Thoracic aorta (tissue), 2 donors: ENCODE measurements around the gene PSPC1. TPM values are rescaled to one million over a fixed set of nuclear protein-coding genes. Genes with fewer than 3 reads are reported as not detected.

ENCODE experiments used
- ATAC-seq: fragments of 150-250 bp; one replicate; pipeline ENCODE4 v1.8.0; 2017; ENCODE audit warnings: low read depth; ENCODE audit not compliant: insufficient number of reproducible peaks, low FRiP score
- DNase-seq: peaks from one replicate; pipeline ENCODE4 v3.0.0-alpha.2; 2020; ENCODE audit warnings: low spot score
- H3K27ac ChIP-seq, 2 donors: fragments of 200-600 bp; sonication (generic); 1 replicate in 1 of 2; 2 replicates in 1 of 2; pipeline ENCODE4 v1.5.1; 2016; ENCODE audit warnings: mild to moderate bottlenecking in 2 of 2, moderate library complexity in 2 of 2
- H3K27me3 ChIP-seq: fragments of 200-600 bp; sonication (generic); replicated peaks from 2 replicates; pipeline ENCODE4 v1.6.0; 2016; ENCODE audit warnings: mild to moderate bottlenecking; ENCODE audit not compliant: insufficient read depth
- H3K36me3 ChIP-seq: fragments of 200-600 bp; sonication (generic); one replicate; pipeline ENCODE4 v1.5.1; 2016
- H3K4me1 ChIP-seq, 2 donors: fragments of 200-600 bp; sonication (generic); 1 replicate in 1 of 2; 2 replicates in 1 of 2; pipeline versions ENCODE4 v1.5.1 to v1.6.0; 2016; ENCODE audit warnings: low read depth in 2 of 2, mild to moderate bottlenecking in 1 of 2; ENCODE audit not compliant: control insufficient read depth in 1 of 2
- H3K4me3 ChIP-seq: fragments of 200-600 bp; sonication (generic); 2 replicates; pipeline ENCODE4 v1.5.1; 2016; ENCODE audit warnings: mild to moderate bottlenecking
- H3K9me3 ChIP-seq: fragments of 200-600 bp; sonication (generic); 2 replicates; pipeline ENCODE4 v1.5.1; 2016
- CTCF ChIP-seq: fragments of 200-600 bp; sonication (generic); IDR thresholded peaks from one replicate; pipeline ENCODE4 v1.5.1; 2019; ENCODE audit warnings: antibody characterized with exemption
- total RNA-seq, 2 donors: library from RNA; depleted of rRNA; stranded (reverse); fragments of >200 nt; gene quantifications; one replicate each; pipeline versions ENCODE4 v1.1.0 to v1.2.3, GENCODE V29; 2016

Gene PSPC1
- total RNA-seq, 2 donors from 2014 or later = 60.1 to 80.7 TPM

- Histone ChIP-seq H3K36me3 (no peaks in the 10 kb centered on the region), H3K4me1 (peaks cover 0 to 3% of the 10 kb centered on the region in 2 donors), H3K9me3 (no peaks in the 10 kb centered on the region), H3K27ac (no peak overlapping the region), H3K4me3 (no peak overlapping the region), H3K27me3 (no peaks in the 10 kb centered on the region)
- DNase-seq (no peak), ATAC-seq (no peak)
- no peak for TF ChIP-seq CTCF
Observed at GRCh38 chr13:19680751-19681150, 102.0 kb downstream of the PSPC1 start.

- ATAC-seq = no peak
- no peaks in the 10 kb centered on the region for H3K9me3 ChIP-seq
- H3K4me1 ChIP-seq = peaks cover 0 to 11% of the 10 kb centered on the region in 2 donors
- DNase-seq = no peak
- H3K4me3 ChIP-seq = no peak overlapping the region
- H3K27me3 ChIP-seq = no peaks in the 10 kb centered on the region
- H3K36me3 ChIP-seq = peaks cover 28% of the 10 kb centered on the region
- no peak overlapping the region for H3K27ac ChIP-seq
- TF ChIP-seq CTCF = no peak
Observed at GRCh38 chr13:19676168-19676567, 106.6 kb downstream of the PSPC1 start.

- H3K4me3 ChIP-seq = no peak overlapping the region
- H3K4me1 ChIP-seq = peaks cover 0 to 11% of the 10 kb centered on the region in 2 donors
- H3K36me3 ChIP-seq = peaks cover 39% of the 10 kb centered on the region
- H3K9me3 ChIP-seq = no peaks in the 10 kb centered on the region
- H3K27ac ChIP-seq = no peak overlapping the region
- DNase-seq = no peak
- H3K27me3 ChIP-seq = no peaks in the 10 kb centered on the region
- ATAC-seq = no peak
- TF ChIP-seq CTCF = no peak
Observed at GRCh38 chr13:19674898-19675297, 107.8 kb downstream of the PSPC1 start.

GRCh38 chr13:19673473-19674430 lies 109.0 kb downstream of the PSPC1 start:
- TF ChIP-seq CTCF = no peak
- H3K36me3 ChIP-seq = peaks cover 51% of the 10 kb centered on the region
- no peak overlapping the region for H3K4me3 ChIP-seq
- peaks cover 0 to 11% of the 10 kb centered on the region in 2 donors for H3K4me1 ChIP-seq
- H3K27ac ChIP-seq = no peak overlapping the region
- H3K27me3 ChIP-seq = no peaks in the 10 kb centered on the region
- ATAC-seq (no peak), DNase-seq (no peak)
- no peaks in the 10 kb centered on the region for H3K9me3 ChIP-seq

- H3K36me3 ChIP-seq = peaks cover 57% of the 10 kb centered on the region
- no peaks in the 10 kb centered on the region for H3K27me3 ChIP-seq
- no peak overlapping the region for H3K4me3 ChIP-seq
- H3K27ac ChIP-seq = no peak overlapping the region
- no peak for DNase-seq
- TF ChIP-seq CTCF = no peak
- H3K4me1 ChIP-seq = peaks cover 0 to 11% of the 10 kb centered on the region in 2 donors
- no peak for ATAC-seq
- no peaks in the 10 kb centered on the region for H3K9me3 ChIP-seq
Observed at GRCh38 chr13:19672990-19673389, 109.8 kb downstream of the PSPC1 start.
